ENCODE measurements around the gene TAS1R2. TPM values are rescaled to one million over a fixed set of nuclear protein-coding genes. Genes with fewer than 3 reads are reported as not detected.
A peak's percentile ranks its signal among the peaks of the same experiment; 100 is the strongest.

Gene TAS1R2
- total and polyA plus RNA-seq, 2 donors from 2014 or later, result not detected

- Histone ChIP-seq H3K36me3 (ENCODE audit: control insufficient read depth in 2 of 3, insufficient read depth in 3 of 3, low read length in 3 of 3) (peaks cover 4 to 48% (median 18%) of the 10 kb centered on the region in 3 donors), H3K27me3 (ENCODE audit: control insufficient read depth, insufficient read depth, low read length) (no peaks in the 10 kb centered on the region), H3K9ac (ENCODE audit: low read length in 3 of 3) (no peak overlapping the region), H3K27ac (ENCODE audit: low read depth in 2 of 2, low read length in 2 of 2) (peak overlapping the region in 1 of 2 donors; percentile 18), H3K4me3 (ENCODE audit: low read length in 3 of 3) (no peak overlapping the region), H3K4me1 (ENCODE audit: control insufficient read depth in 2 of 3, insufficient read depth in 2 of 3, low read depth in 1 of 3, low read length in 3 of 3) (peaks cover 0 to 50% (median 38%) of the 10 kb centered on the region in 3 donors), H3K9me3 (ENCODE audit: control insufficient read depth in 2 of 3, insufficient read depth in 1 of 3, low read length in 3 of 3) (no peaks in the 10 kb centered on the region)
- peak; percentile 83 for TF ChIP-seq CTCF (IDR thresholded peaks at IDR 0.05; ENCODE audit: borderline replicate concordance, extremely low read depth, insufficient read depth)
- FAIRE-seq (no peak), DNase-seq (peak in 4 of 5 donors; percentile 66 to 78 (median 77))
- intact Hi-C loops (cut with DNase I), result no loop called here
Measured at GRCh38 chr1:18883636-18884418, 24.4 kb upstream of the TAS1R2 start.

DNA sequence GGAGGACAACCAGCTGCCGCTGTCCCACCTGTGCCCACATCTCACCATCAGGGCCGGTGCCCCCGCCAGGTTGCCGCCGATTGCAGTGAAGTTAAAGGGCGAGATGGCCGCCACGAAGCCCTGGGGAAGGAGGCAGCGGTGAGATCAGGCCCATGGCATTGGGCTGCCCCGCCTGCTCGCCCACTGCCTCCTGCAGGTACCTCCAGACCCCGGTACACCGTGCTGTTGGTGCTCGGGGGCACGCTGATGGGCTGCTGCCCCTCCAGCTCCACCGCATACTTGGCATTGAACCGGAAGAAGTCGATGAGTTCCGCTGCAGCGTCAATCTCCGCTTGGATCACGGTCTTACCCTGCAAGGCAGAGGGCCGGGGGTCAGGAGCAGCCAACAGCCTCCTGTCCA, 23.6 kb upstream of the TAS1R2 start:
- H3K27ac ChIP-seq (ENCODE audit: low read depth in 2 of 2, low read length in 2 of 2), result peak overlapping the region; percentile 2 to 17
- DNase-seq, result no peak

GRCh38 chr1:18882486-18882885, 23.0 kb upstream of the TAS1R2 start:
- intact Hi-C loops (cut with DNase I), result no loop called here
- no peak for DNase-seq
- H3K27ac ChIP-seq (ENCODE audit: low read depth in 2 of 2, low read length in 2 of 2), result peak overlapping the region in 1 of 2 donors; percentile 22
- peaks cover 0 to 41% (median 33%) of the 10 kb centered on the region in 3 donors for H3K4me1 ChIP-seq (ENCODE audit: control insufficient read depth in 2 of 3, insufficient read depth in 2 of 3, low read depth in 1 of 3, low read length in 3 of 3)
- H3K36me3 ChIP-seq (ENCODE audit: control insufficient read depth in 2 of 3, insufficient read depth in 3 of 3, low read length in 3 of 3), result peaks cover 4 to 41% (median 23%) of the 10 kb centered on the region in 3 donors
- no peaks in the 10 kb centered on the region for H3K9me3 ChIP-seq (ENCODE audit: control insufficient read depth in 2 of 3, insufficient read depth in 1 of 3, low read length in 3 of 3)
- FAIRE-seq, result no peak
- no peak for TF ChIP-seq CTCF (IDR thresholded peaks at IDR 0.05; ENCODE audit: borderline replicate concordance, extremely low read depth, insufficient read depth)
- H3K4me3 ChIP-seq (ENCODE audit: low read length in 3 of 3), result no peak overlapping the region
- peak overlapping the region in 1 of 3 donors; percentile 34 for H3K9ac ChIP-seq (ENCODE audit: low read length in 3 of 3)
- no peaks in the 10 kb centered on the region for H3K27me3 ChIP-seq (ENCODE audit: control insufficient read depth, insufficient read depth, low read length)

More for the DNA sequence above, 23.6 kb upstream of the TAS1R2 start:
- no peak overlapping the region for H3K4me3 ChIP-seq (ENCODE audit: low read length in 3 of 3)
- peaks cover 0 to 44% (median 38%) of the 10 kb centered on the region in 3 donors for H3K4me1 ChIP-seq (ENCODE audit: control insufficient read depth in 2 of 3, insufficient read depth in 2 of 3, low read depth in 1 of 3, low read length in 3 of 3)
- no peaks in the 10 kb centered on the region for H3K9me3 ChIP-seq (ENCODE audit: control insufficient read depth in 2 of 3, insufficient read depth in 1 of 3, low read length in 3 of 3)
- H3K9ac ChIP-seq (ENCODE audit: low read length in 3 of 3), result no peak overlapping the region
- no peak for TF ChIP-seq CTCF (IDR thresholded peaks at IDR 0.05; ENCODE audit: borderline replicate concordance, extremely low read depth, insufficient read depth)
- intact Hi-C loops (cut with DNase I), result no loop called here
- H3K27me3 ChIP-seq (ENCODE audit: control insufficient read depth, insufficient read depth, low read length), result no peaks in the 10 kb centered on the region
- peaks cover 4 to 46% (median 23%) of the 10 kb centered on the region in 3 donors for H3K36me3 ChIP-seq (ENCODE audit: control insufficient read depth in 2 of 3, insufficient read depth in 3 of 3, low read length in 3 of 3)
- no peak for FAIRE-seq

All from kidney (tissue), 14 donors.